Right cardiac atrium (tissue), 5 donors: ENCODE results near the gene KRT84. TPM values are rescaled to one million over a fixed set of nuclear protein-coding genes. Genes with fewer than 3 reads are reported as not detected.

Experiments
- ATAC-seq, 2 donors: fragments of 200-7000 bp; cut with Tn5 transposase; one replicate each; pipeline versions ENCODE4 v1.8.0 to v1.9.1; 2020; ENCODE audit warnings: moderate library complexity in 2 of 2, mild to moderate bottlenecking in 1 of 2
- DNase-seq, 3 donors: peaks; one replicate each; pipeline ENCODE4 v3.0.0-alpha.2; 2020
- H3K27ac ChIP-seq: one replicate; pipeline ENCODE4 v1.5.1; 2013; ENCODE audit warnings: mild to moderate bottlenecking, low read length, control low read depth, moderate library complexity
- H3K27me3 ChIP-seq: one replicate; pipeline ENCODE4 v1.6.1; 2013; ENCODE audit not compliant: control insufficient read depth, insufficient read depth
- H3K4me1 ChIP-seq: one replicate; pipeline ENCODE4 v1.6.1; 2013; ENCODE audit warnings: low read length; ENCODE audit not compliant: control insufficient read depth, insufficient read depth
- H3K4me3 ChIP-seq: one replicate; pipeline ENCODE4 v1.5.1; 2013; ENCODE audit warnings: low read length, control low read depth
- H3K9me3 ChIP-seq: one replicate; pipeline ENCODE4 v1.6.1; 2013; ENCODE audit warnings: low read length; ENCODE audit not compliant: control insufficient read depth
- WGBS: extraction: QIAGEN DNeasy Blood & Tissue Kit; methylation state at CpG from one replicate; pipeline ENCODE4 v1.1.7; 2013; 5-methylcytosine and 5-hydroxymethylcytosine counted together
- intact Hi-C, 4 donors: fragments of 100-400 bp; cut with DNase I; formaldehyde crosslinking; loops; one replicate each; pipeline versions ENCODE4 v1.11.0 to v1.14.0; 2022 to 2023
- polyA plus RNA-seq: library from polyadenylated mRNA; stranded (reverse); fragments of 200-250 nt; gene quantifications from one replicate; pipeline ENCODE4 v1.2.3, GENCODE V29; 2013
- total RNA-seq, 4 donors: library from RNA; stranded (reverse); fragmentation: NEBNext Ultra II Directional; extraction: Animal tissue kit (Norgen Biotek cat#: 25700); gene quantifications; one replicate each; pipeline ENCODE4 v1.2.1, GENCODE V29; 2021
- donor health status: healthy with polysubstance abuse.
- donor health status: DM: no; HTN: yes; CAD: no.
- donor health status: DM: no; HTN: no; CAD: no.
- donor health status: DM: no; HTN: yes; CAD: no; lungs with severe emphysema.
- donor health status: DM: yes; HTN: yes; CAD: no.

Gene KRT84
- total and polyA plus RNA-seq, 5 donors = not detected

- no peak overlapping the region for H3K4me3 ChIP-seq
- no peaks in the 10 kb centered on the region for H3K27me3 ChIP-seq
- ATAC-seq (no peak), DNase-seq (peak in 1 of 3 donors; percentile 33)
- no peaks in the 10 kb centered on the region for H3K4me1 ChIP-seq
- H3K27ac ChIP-seq = no peak overlapping the region
- WGBS = 94% methylated on average over 16 of the region's 16 CpGs
- intact Hi-C loops = no loop called here
- no peaks in the 10 kb centered on the region for H3K9me3 ChIP-seq
These were observed 14.3 kb upstream of the KRT84 start for GRCh38 chr12:52399756-52400155.

- Histone ChIP-seq H3K4me3 (no peak overlapping the region), H3K27ac (no peak overlapping the region), H3K27me3 (no peaks in the 10 kb centered on the region), H3K4me1 (no peaks in the 10 kb centered on the region), H3K9me3 (no peaks in the 10 kb centered on the region)
- ATAC-seq (no peak), DNase-seq (no peak)
- WGBS = 88% methylated on average over 1 of the region's 1 CpG
- intact Hi-C loops = no loop called here
These were observed 12.7 kb upstream of the KRT84 start for GRCh38 chr12:52398176-52398575.

- no peak for DNase-seq
- intact Hi-C loops = no loop called here
- WGBS = 83% methylated on average over 8 of the region's 8 CpGs
These were observed 11.2 kb upstream of the KRT84 start for GRCh38 chr12:52396656-52397055.

GRCh38 chr12:52395761-52396434 lies 10.4 kb upstream of the KRT84 start:
- no peaks in the 10 kb centered on the region for H3K9me3 ChIP-seq
- no peak overlapping the region for H3K27ac ChIP-seq
- H3K4me1 ChIP-seq = no peaks in the 10 kb centered on the region
- ATAC-seq = no peak
- intact Hi-C loops = no loop called here
- H3K27me3 ChIP-seq = no peaks in the 10 kb centered on the region
- 68% methylated on average over 20 of the region's 20 CpGs for whole genome bisulfite sequencing
- DNase-seq = peak in 1 of 3 donors; percentile 50
- no peak overlapping the region for H3K4me3 ChIP-seq

More at GRCh38 chr12:52396656-52397055, 11.2 kb upstream of the KRT84 start:
- no peaks in the 10 kb centered on the region for H3K27me3 ChIP-seq
- H3K9me3 ChIP-seq = no peaks in the 10 kb centered on the region
- H3K27ac ChIP-seq = no peak overlapping the region
- no peaks in the 10 kb centered on the region for H3K4me1 ChIP-seq
- H3K4me3 ChIP-seq = no peak overlapping the region
- no peak for ATAC-seq

- Histone ChIP-seq H3K4me3 (no peak overlapping the region), H3K27ac (no peak overlapping the region), H3K9me3 (no peaks in the 10 kb centered on the region), H3K27me3 (no peaks in the 10 kb centered on the region), H3K4me1 (no peaks in the 10 kb centered on the region)
- ATAC-seq = no peak
- DNase-seq = no peak
- intact Hi-C loops = no loop called here
- 80% methylated on average over 13 of the region's 13 CpGs for WGBS
These were observed 9.5 kb upstream of the KRT84 start for GRCh38 chr12:52394836-52395405.

GRCh38 chr12:52392465-52393007 lies 7.1 kb upstream of the KRT84 start:
- no peaks in the 10 kb centered on the region for H3K9me3 ChIP-seq
- 90% methylated on average over 7 of the region's 7 CpGs for WGBS
- intact Hi-C loops = no loop called here

GRCh38 chr12:52391618-52392002 lies 6.2 kb upstream of the KRT84 start:
- no peaks in the 10 kb centered on the region for H3K27me3 ChIP-seq
- H3K4me1 ChIP-seq = no peaks in the 10 kb centered on the region
- ATAC-seq = peak; percentile 29 to 81
- no peak overlapping the region for H3K27ac ChIP-seq
- DNase-seq = peak; percentile 72 to 89 (median 85)
- whole genome bisulfite sequencing = 19% methylated on average over 4 of the region's 4 CpGs
- intact Hi-C loops = no loop called here
- no peak overlapping the region for H3K4me3 ChIP-seq
- H3K9me3 ChIP-seq = no peaks in the 10 kb centered on the region

More at GRCh38 chr12:52392465-52393007, 7.1 kb upstream of the KRT84 start:
- Histone ChIP-seq H3K4me3 (no peak overlapping the region), H3K27me3 (no peaks in the 10 kb centered on the region), H3K27ac (no peak overlapping the region), H3K4me1 (no peaks in the 10 kb centered on the region)
- DNase-seq (no peak), ATAC-seq (no peak)

GRCh38 chr12:52390739-52391617 lies 5.5 kb upstream of the KRT84 start:
- Histone ChIP-seq H3K4me3 (no peak overlapping the region), H3K27me3 (no peaks in the 10 kb centered on the region), H3K9me3 (no peaks in the 10 kb centered on the region), H3K4me1 (no peaks in the 10 kb centered on the region), H3K27ac (no peak overlapping the region)
- ATAC-seq (peak; percentile 32 to 63), DNase-seq (no peak)
- intact Hi-C loops = no loop called here
- WGBS = 60% methylated on average over 11 of the region's 11 CpGs

- DNase-seq = peak in 1 of 3 donors; percentile 43
- Histone ChIP-seq H3K4me3 (no peak overlapping the region), H3K9me3 (no peaks in the 10 kb centered on the region), H3K4me1 (no peaks in the 10 kb centered on the region), H3K27ac (no peak overlapping the region), H3K27me3 (no peaks in the 10 kb centered on the region)
- peak in 1 of 2 donors; percentile 81 for ATAC-seq
- 42% methylated on average over 9 of the region's 9 CpGs for WGBS
- intact Hi-C loops = no loop called here
These were observed 4.1 kb upstream of the KRT84 start for GRCh38 chr12:52389313-52390207.

GRCh38 chr12:52387859-52388258 lies 2.4 kb upstream of the KRT84 start:
- no peak overlapping the region for H3K27ac ChIP-seq
- ATAC-seq (no peak), DNase-seq (peak in 1 of 3 donors; percentile 30)
- H3K4me3 ChIP-seq = no peak overlapping the region
- H3K27me3 ChIP-seq = no peaks in the 10 kb centered on the region
- WGBS = 84% methylated on average over 2 of the region's 2 CpGs
- H3K4me1 ChIP-seq = no peaks in the 10 kb centered on the region
- intact Hi-C loops = no loop called here
- no peaks in the 10 kb centered on the region for H3K9me3 ChIP-seq
